ENCODE data around the gene ZNF584.

Gene ZNF584

GRCh38 chr19:58466089-58466759 lies 57.8 kb downstream of the ZNF584 start:
- no peak for DNase-seq (ENCODE audit: low read depth)

GRCh38 chr19:58466760-58467589 lies 58.5 kb downstream of the ZNF584 start, which contains the start of gene ZNF324:
Gene ZNF324 (plus strand): TSS chr19:58467080. CDS start chr19:58469186, 2,106 bp downstream.
- peak; percentile 97 for DNase-seq (ENCODE audit: low read depth)

Data from activated T-cell treated with anti-CD3 and anti-CD28 coated beads for 1 hour (primary cell).